Activated T-cell treated with anti-CD3 and anti-CD28 coated beads for 24 hours (primary cell): ENCODE results near the gene FFAR3.
A peak's percentile ranks its signal among the peaks of the same experiment; 100 is the strongest.

Experiments
- DNase-seq: peaks from one replicate; pipeline ENCODE4 v3.0.0-alpha.2; 2020; ENCODE audit warnings: low read depth

FFAR3 gene

DNA sequence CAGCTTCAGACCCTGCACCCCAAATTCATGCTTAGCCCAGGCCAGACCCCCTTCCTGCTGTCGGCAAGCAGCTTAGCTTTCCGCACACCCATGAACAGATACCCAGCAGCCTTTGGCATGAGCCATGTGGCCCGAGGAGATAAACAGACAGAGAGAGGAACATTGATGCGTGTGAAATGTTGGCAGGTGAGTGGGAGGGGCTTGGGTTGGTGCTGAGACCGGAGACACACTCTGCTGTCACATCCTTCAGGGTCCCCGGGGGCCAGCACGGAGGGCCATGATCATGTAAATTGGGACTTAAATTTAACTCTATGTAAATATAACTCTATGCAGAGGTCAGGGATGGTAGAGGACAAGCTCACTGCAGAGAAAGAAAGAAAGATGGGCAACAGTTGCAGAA, 27.8 kb upstream of the FFAR3 start:
- no peak for DNase-seq

DNA sequence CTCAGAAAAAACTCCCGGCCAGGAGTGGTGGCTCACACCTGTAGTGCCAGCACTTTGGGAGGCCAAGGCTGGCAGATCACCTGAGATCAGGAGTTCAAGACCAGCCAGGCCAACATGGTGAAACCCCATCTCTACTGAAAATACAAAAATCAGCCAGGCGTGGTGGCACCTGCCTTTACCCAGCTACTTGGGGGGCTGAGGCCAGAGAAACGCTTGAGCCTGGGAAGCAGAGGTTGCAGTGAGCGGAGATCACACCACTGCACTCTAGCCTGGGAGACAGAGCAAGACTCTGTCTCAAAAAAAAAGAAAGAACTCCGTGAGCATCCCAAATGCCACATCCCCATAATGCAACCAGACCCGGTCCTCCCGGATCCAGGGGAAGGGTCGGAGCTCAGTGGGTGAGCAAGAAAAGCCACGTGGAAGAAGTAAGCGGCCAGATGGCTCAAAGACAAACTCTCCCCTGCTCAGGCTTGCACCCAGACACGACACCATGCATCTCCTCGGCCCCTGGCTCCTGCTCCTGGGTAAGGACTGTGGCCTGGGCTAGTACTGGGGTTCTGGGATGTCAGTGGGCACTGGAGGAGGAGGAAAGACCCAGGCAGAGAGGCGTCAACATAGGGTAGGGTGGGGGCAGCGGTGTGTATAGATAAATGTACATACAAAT, 26.6 kb upstream of the FFAR3 start:
- DNase-seq = no peak

DNA sequence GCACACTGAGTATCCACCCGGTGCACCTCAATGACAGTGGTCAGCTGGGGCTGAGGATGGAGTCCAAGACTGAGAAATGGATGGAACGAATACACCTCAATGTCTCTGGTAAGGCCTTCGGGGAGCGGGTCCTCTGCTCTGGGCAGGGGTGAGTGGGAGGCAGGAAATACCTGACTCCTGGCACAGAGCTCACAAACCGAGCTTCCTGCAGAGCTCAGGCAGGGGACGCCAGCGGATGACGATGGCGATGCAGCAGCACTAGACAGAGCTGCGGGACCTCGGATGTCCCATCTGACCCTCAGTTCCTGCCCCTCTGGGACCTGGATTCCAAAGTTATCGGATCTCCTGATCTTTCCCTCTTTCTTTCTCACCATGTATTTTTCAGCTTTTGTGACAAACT, 25.4 kb upstream of the FFAR3 start:
- DNase-seq = no peak

DNA sequence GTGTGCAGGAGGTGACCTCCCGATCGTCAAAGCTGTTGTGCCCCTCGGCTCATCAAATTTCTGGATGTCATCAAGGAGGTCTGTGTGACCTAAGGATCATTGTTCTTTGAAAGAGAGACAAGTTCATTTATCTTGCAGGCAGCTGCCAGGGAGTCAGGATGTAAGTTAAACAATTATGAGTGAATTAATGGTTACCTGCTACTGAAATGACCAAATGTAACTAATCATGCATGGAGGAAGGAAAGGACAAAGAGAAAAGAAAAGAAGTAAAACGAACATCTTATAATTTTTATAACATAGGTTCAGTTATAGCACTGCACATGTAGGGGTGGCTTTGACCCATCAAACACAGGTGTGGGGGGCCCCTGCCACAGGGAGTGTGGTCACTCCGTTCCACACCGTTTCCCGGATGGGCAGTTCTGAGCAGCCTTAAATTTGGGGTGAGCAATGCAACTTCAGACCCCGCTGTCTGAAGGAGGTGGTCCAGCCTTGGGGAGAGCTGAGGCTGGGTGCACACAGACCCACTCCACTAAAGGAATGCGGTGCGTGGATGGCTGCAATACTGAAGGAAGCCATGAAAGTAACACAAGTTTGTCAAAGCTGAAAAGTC, 24.0 kb upstream of the FFAR3 start:
- no peak for DNase-seq

DNA sequence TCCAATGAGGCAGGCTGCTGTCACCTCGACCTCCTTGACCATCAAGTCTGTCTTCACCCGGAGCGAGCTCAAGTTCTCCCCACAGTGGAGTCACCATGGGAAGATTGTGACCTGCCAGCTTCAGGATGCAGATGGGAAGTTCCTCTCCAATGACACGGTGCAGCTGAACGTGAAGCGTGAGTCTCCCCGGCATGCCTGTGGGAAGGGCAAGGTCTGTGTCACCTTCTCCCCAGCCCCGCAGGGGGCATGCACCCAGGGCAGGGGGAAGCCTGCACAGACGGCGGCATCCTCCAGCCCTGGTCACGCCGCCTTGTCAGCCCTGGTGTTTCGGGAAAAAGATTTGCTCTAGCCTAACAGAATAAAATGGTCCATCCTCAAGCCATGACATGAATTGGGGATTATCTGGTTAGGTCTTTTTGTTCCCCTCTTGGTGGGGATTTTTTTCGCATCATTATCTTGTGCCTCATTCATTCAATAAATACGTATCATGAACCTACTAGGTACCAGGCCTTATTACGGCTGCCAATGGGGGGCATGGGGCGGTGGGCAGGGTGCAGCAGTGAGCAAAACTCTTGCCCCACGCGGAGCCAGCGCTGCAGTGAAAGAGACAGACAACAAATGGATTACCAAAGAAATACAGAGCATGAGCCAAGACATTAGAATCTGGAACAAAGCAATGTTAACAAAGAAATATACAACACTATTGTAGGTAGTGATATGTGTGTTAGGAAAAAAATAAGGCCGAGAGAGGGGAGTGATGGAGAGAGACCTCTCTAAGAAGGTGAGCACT, 21.9 kb upstream of the FFAR3 start:
- no peak for DNase-seq

DNA sequence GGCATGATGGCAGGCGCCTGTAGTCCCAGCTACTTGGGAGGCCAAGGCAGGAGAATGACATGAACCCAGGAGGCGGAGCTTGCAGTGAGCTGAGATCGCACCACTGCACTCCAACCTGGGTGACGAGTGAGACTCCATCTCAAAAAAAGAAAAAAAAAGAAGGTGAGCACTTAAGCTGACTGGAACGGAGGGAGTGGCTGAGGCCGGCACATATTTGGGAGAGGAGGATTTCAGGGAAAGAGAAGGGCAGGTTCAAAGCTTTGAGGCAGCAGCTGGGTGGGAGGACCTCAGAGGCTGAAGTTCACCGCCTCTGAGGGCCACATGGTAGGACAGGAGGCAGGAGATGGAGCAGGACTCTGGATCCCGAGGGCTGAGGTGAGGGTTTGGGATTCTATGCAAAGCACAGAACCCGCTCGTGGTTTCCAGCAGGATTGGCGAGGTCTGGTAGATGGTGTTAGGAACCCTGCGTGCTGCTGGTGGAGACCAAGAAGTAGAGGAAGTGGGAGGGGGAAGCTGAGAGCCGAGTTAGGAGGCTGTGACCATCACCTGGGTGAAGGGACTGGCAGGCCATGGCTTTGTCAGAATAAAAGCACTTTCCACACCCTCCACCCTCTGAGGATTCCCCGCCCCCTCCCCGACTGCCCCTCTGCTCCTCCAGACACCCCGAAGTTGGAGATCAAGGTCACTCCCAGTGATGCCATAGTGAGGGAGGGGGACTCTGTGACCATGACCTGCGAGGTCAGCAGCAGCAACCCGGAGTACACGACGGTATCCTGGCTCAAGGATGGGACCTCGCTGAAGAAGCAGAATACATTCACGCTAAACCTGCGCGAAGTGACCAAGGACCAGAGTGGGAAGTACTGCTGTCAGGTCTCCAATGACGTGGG, 20.9 kb upstream of the FFAR3 start:
- no peak for DNase-seq

DNA sequence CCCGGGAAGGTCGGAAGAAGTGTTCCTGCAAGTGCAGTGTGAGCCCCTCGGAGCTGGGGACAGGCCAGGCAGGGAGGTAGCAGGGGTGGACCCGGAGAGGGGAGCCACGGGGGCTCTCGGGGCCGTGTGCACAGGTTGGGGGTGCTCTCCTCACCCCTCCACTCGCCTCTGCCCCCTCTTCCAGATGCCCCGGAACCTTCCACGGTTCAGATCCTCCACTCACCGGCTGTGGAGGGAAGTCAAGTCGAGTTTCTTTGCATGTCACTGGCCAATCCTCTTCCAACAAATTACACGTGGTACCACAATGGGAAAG, 20.3 kb upstream of the FFAR3 start:
- no peak for DNase-seq

DNA sequence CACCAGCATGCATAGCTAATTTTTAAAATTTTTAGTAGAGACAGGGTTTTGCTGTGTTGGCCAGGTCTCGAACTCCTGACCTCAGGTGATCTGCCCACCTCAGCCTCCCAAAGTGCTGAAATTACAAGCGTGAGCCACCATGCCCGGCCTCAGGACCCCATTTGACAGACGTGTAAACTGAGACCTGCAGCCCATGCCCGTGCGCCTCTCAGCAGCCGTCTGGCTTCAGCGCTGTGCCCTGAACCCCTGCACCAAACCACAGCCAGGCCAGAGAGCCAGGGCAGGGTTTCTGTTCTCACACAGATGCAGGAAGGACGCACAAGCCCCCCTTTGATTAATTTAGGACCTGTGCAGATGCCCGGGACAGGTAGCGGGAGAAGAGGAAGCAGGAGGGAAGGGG, 17.8 kb upstream of the FFAR3 start:
- DNase-seq = no peak

DNA sequence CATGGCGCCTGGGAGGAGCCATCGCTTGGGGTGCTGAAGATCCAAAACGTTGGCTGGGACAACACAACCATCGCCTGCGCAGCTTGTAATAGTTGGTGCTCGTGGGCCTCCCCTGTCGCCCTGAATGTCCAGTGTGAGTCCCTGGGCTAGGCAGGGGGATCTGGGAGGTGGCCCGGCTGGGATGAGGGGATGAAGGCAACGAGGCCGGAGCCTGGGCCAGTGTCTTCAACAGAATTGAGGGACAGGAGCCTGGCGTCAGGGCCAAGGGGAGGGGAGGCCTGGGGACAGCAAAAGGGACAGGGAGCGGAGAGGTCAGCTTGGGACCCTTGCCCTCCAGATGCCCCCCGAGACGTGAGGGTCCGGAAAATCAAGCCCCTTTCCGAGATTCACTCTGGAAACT, 17.3 kb upstream of the FFAR3 start:
- DNase-seq = no peak

DNA sequence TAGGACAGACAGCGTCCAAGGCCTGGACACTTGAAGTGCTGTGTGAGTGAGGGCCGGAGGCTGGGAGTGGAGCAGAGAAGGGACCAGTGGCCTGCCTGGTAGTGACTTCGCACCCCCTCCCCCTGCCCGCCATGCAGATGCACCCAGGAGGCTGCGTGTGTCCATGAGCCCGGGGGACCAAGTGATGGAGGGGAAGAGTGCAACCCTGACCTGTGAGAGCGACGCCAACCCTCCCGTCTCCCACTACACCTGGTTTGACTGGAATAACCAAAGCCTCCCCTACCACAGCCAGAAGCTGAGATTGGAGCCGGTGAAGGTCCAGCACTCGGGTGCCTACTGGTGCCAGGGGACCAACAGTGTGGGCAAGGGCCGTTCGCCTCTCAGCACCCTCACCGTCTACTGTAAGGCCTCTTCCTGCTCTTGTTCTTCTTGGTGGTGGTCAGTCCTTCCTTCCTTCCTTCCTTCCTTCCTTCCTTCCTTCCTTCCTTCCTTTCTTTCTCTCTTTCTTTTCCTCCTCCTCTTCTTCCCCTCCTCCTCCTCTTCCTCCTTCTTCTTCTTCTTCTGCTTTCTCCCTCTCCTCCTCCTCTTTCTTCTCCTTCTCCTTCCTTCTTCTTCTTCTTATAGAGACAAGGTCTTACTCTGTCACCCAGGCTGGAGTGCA, 16.6 kb upstream of the FFAR3 start:
- DNase-seq = no peak

DNA sequence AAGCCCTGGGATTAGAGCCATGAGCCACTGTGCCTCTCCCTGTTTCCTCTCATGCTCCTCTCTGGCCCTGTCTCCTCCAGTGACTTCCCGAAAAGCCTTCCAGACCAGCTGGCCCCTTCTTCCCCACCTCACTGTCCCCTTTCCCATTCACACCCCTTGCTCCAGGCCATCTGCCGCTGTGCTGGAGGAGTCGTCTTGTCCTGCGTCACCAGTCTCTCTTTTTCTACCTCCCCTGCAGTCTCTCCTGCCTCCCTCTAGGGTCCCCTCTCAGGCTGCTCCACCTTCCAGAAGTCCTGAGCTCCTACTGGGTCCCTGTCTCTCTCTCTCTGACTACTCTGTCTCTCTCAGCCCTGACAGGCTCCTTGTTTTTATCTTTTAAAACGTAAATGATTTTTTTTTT, 15.8 kb upstream of the FFAR3 start:
- no peak for DNase-seq

DNA sequence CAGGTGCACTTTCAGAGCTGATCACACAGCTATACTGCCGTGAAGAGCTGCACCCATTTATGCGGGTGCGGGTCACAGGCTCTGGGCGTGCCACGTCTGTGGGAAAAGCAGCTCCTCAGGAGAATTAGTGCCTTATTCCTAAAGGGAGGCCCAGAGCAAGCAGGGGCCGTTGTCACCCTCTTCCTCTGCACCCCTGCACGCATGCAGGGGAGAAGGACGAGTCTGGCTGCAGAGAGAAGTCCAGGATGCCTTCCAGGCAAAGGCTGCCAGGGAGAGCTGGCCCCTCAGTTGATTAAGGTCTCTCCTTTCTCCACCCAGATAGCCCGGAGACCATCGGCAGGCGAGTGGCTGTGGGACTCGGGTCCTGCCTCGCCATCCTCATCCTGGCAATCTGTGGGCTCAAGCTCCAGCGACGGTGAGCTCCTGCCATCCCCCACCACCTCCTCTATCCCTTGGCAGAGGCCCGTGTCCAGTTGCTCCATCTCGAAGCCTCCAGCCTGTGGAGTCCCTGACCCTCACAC, 13.7 kb upstream of the FFAR3 start:
- no peak for DNase-seq

DNA sequence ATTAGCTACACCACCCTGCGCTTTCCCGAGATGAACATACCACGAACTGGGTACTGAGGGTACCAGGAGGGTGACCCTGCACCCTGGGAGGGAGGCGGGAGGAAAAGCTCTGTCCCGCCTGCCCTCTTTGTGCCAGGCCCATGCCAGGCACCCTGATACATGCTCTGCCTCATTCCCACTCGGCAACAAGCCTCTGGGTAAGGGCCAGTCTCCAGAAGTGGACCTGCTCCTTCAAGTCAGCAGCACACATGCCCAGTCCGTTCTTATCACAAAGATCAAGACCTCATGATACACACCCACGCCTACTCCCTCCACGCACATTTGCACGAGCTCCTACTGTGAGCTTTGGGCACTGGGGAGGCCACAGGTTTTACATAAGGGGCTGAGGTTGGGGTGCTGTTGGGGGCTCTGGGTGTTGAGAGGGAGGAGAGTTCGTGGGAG, 12.6 kb upstream of the FFAR3 start:
- no peak for DNase-seq

DNA sequence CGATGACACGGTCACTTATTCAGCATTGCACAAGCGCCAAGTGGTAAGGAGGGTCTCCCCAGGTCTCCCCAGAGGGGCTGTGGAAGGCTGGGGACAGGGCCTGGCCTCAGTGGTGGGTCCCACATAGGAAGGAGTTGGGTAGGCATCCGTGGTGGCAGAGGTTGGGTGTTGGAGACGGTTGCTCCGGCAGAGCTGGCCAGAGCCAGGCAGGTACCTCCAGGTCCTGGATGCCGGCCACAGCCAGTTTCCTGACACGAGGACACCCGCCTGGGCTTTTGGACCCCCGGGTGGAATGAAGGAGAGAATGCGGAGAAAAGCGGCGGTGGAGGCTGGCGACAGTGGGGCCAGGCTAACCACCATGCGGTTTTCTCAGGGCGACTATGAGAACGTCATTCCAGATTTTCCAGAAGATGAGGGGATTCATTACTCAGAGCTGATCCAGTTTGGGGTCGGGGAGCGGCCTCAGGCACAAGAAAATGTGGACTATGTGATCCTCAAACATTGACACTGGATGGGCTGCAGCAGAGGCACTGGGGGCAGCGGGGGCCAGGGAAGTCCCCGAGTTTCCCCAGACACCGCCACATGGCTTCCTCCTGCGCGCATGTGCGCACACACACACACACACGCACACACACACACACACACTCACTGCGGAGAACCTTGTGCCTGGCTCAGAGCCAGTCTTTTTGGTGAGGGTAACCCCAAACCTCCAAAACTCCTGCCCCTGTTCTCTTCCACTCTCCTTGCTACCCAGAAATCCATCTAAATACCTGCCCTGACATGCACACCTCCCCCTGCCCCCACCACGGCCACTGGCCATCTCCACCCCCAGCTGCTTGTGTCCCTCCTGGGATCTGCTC, 11.8 kb upstream of the FFAR3 start:
- DNase-seq = peak; percentile 59

DNA sequence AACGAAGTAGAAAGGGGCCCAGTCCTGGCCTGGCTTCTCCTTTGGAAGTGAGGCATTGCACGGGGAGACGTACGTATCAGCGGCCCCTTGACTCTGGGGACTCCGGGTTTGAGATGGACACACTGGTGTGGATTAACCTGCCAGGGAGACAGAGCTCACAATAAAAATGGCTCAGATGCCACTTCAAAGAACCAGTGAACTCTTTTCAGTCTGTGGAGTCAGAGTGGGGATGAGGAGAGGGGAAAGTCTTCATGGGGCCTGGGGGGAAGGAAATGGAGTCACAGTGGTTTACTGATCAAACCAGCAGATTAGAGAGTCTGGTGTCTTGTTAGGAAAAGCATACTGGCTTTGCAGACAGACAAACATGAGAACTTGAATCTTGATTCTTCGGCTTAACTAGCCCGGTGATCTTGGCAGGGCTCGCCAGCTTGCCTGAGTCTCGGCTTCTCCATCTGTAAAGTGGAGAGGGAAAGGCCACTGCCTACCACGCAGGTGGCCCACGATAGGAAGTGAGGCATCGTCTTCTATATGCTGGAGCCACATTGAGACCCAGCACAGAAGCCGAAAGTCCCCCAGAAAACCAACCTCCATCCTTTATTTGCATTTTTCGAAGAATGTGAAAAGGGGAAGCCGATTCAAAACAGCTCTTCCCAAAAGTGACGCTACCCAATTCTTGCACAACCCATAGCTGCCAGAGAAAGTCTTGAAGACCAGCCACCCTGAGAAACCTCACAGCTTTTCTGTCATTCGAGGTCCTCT, 10.9 kb upstream of the FFAR3 start, which contains the start of gene FFAR1:
FFAR1 (plus strand) TSS at position 732 of the 759 bp plus-strand sequence. CDS start 3,650 bp downstream, outside the sequence.
- peak; percentile 44 for DNase-seq

DNA sequence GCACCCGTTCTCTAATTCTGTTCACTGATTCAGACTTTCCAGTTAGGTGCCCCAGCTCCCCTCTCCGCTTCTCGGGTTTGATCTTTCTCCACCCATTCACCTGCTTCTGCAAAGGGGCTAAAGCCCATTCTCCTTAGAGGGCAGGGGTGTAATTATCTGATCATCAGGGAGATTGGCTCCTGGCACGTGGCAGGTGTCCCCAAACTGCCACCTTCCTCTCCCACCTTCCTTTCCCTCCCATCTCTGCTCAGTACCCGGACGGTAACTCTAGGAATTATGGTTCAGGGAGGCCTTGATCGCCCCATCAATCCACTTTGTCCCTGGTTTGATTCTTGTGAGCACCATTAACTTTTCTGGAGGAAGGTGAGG, 10.3 kb upstream of the FFAR3 start:
- DNase-seq = no peak

DNA sequence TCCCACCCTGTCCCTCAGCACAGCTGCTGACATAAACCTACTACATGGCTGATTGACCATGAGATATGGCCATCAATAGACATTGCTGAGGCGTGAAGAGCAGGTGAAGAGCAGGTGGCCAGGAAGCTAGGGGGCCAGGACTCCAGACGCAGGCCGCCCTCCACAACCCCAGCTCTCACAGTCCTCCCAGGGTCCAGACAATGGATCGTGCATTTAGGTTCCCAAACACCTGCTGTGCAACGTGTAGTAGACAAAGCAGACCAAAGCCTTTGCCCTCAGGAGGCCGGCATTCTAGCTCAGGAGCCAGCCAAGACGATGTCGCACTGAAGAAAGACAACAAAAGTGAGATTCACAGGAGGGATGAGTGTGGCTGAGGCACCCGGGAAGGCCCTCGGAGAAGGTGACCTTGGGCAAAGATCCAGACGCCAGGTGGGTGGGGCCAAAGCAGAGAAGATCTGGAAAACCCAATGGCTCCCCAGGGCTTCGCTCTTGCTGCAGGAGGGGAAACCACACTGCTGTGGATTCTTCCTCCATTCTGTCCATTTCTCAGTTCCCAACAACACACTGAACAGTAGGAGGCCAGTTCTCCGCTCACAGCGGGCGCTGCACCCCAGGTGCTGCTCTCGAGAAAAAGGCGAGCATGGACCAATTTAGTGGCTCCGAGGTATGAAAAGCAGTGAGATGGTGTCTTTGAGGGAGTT, 9.2 kb upstream of the FFAR3 start:
- DNase-seq = no peak

DNA sequence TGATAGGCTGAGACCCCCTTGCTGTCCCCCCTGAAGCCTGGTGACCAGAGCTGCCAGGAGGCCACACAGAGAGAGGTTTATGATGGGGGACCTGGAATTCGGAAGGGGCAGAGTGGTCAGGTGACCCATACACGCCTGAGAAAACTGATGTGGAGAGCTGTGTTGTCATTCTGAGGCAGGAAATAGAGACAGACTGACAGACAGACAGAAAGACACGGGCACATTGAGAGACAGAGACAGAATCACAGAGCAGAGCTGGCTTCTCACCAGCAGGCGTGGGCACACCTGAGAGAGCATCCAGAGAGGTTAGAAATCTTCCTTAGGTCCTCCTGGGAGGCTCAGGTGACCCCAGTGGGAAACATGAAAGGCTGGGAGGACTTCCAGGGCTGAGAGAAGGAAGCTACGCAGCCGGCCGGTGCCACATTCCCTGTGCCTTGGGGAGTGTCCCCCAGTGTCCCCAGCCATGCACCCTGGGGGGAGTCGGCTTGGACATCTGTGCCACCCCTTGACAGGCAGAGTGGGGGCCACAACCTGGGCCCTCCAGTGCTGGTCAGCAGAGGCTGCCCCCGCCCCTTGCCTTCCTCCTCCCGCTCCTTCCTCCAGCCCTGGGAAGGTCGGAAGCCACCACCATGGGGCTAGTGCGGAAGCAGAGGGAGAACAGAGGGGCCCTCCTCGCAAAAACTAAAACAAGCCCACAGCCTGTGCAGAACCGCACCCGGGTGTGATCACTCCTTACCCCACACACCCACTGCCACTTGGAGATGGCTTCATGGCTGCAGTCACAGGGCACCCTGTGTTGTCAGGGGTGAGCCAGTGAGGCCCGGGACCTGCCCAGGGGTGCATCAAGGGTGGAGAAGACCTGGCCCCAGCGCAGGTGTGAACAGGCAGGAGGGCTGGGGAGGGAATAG, 8.4 kb upstream of the FFAR3 start:
- no peak for DNase-seq
